ENCODE measurements around the gene ATP6V0A1. TPM values are rescaled to one million over a fixed set of nuclear protein-coding genes. Genes with fewer than 3 reads are reported as not detected.
A peak's percentile ranks its signal among the peaks of the same experiment; 100 is the strongest.

The ATP6V0A1 gene
- total and polyA plus RNA-seq, 7 donors = 41.1 to 116 (median 62.7) TPM

- H3K4me1 ChIP-seq = no peaks in the 10 kb centered on the region
- no peak overlapping the region for H3K27ac ChIP-seq
- DNase-seq (no peak), ATAC-seq (peak in 1 of 4 donors; percentile 19)
- H3K36me3 ChIP-seq (ENCODE audit: insufficient read depth in 1 of 2, low read depth in 1 of 2) = peaks cover 18 to 99% of the 10 kb centered on the region in 2 donors
- no peaks in the 10 kb centered on the region for H3K27me3 ChIP-seq (ENCODE audit: insufficient read depth in 3 of 3, low read length in 2 of 3)
- no peak overlapping the region for H3K4me3 ChIP-seq
- intact Hi-C loops (cut with DNase I) = loop anchor here in 1 of 2 donors (10.0 kb wide), 1 partner anchor 195 kb away; no protein-coding TSS in a partner anchor
- WGBS, 3 donors = 91 to 95% (median 92%) methylated on average over 5 of the region's 5 CpGs
- H3K9me3 ChIP-seq = no peaks in the 10 kb centered on the region
- TF ChIP-seq CTCF (IDR thresholded peaks at IDR 0.05) = no peak
Measured at GRCh38 chr17:42509409-42509808, 50.7 kb downstream of the ATP6V0A1 start.

- Histone ChIP-seq H3K9me3 (no peaks in the 10 kb centered on the region), H3K27ac (no peak overlapping the region), H3K27me3 (ENCODE audit: insufficient read depth in 3 of 3, low read length in 2 of 3) (no peaks in the 10 kb centered on the region), H3K36me3 (ENCODE audit: insufficient read depth in 1 of 2, low read depth in 1 of 2) (peaks cover 15 to 99% of the 10 kb centered on the region in 2 donors), H3K4me3 (no peak overlapping the region), H3K4me1 (no peaks in the 10 kb centered on the region)
- intact Hi-C loops (cut with DNase I) = loop anchor here (5.0 to 10.0 kb wide), 3 partner anchors 38 to 195 kb away; no protein-coding TSS in a partner anchor
- 92 to 97% (median 95%) methylated on average over 2 of the region's 2 CpGs for WGBS, 3 donors
- ATAC-seq (no peak), DNase-seq (no peak)
- no peak for TF ChIP-seq CTCF (IDR thresholded peaks at IDR 0.05)
Measured at GRCh38 chr17:42509841-42510240, 51.2 kb downstream of the ATP6V0A1 start.

GRCh38 chr17:42512246-42512645 lies 53.6 kb downstream of the ATP6V0A1 start:
- no peaks in the 10 kb centered on the region for H3K9me3 ChIP-seq

GRCh38 chr17:42512733-42513251 lies 54.1 kb downstream of the ATP6V0A1 start:
- ATAC-seq (no peak), DNase-seq (no peak)
- TF ChIP-seq CTCF (IDR thresholded peaks at IDR 0.05) = no peak
- Histone ChIP-seq H3K36me3 (ENCODE audit: insufficient read depth in 1 of 2, low read depth in 1 of 2) (peaks cover 12 to 96% of the 10 kb centered on the region in 2 donors), H3K9me3 (no peaks in the 10 kb centered on the region), H3K27ac (peak overlapping the region; percentile 42), H3K4me3 (no peak overlapping the region), H3K4me1 (peaks cover 14% of the 10 kb centered on the region), H3K27me3 (ENCODE audit: insufficient read depth in 3 of 3, low read length in 2 of 3) (no peaks in the 10 kb centered on the region)
- intact Hi-C loops (cut with DNase I) = loop anchor here (5.0 kb wide), 2 partner anchors 40 to 45 kb away; no protein-coding TSS in a partner anchor
- 70 to 75% (median 74%) methylated on average over 6 of the region's 6 CpGs for WGBS, 3 donors

More at GRCh38 chr17:42512246-42512645, 53.6 kb downstream of the ATP6V0A1 start:
- WGBS, 3 donors = 74 to 79% (median 79%) methylated on average over 9 of the region's 9 CpGs
- H3K36me3 ChIP-seq (ENCODE audit: insufficient read depth in 1 of 2, low read depth in 1 of 2) = peaks cover 14 to 97% of the 10 kb centered on the region in 2 donors
- H3K27me3 ChIP-seq (ENCODE audit: insufficient read depth in 3 of 3, low read length in 2 of 3) = no peaks in the 10 kb centered on the region
- no peak for TF ChIP-seq CTCF (IDR thresholded peaks at IDR 0.05)
- peaks cover 10% of the 10 kb centered on the region for H3K4me1 ChIP-seq
- no peak overlapping the region for H3K4me3 ChIP-seq
- H3K27ac ChIP-seq = peak overlapping the region; percentile 37
- intact Hi-C loops (cut with DNase I) = loop anchor here (5.0 kb wide), 2 partner anchors 40 to 45 kb away; no protein-coding TSS in a partner anchor
- DNase-seq (no peak), ATAC-seq (no peak)

Data from psoas muscle (tissue), 8 donors.